HepG2 (cell line): ENCODE measurements around the gene PGP. TPM values are rescaled to one million over a fixed set of nuclear protein-coding genes. Genes with fewer than 3 reads are reported as not detected.
A peak's percentile ranks its signal among the peaks of the same experiment; 100 is the strongest.

Experiments
- ATAC-seq: fragments of 200-7000 bp; cut with Tn5 transposase; 3 replicates; pipeline ENCODE4 v1.9.1; 2020; ENCODE audit warnings: mild to moderate bottlenecking, moderate library complexity
- BruUV-seq: library from RNA; stranded (reverse); fragments of 400-500 nt; replicated peaks from 2 replicates; lab custom pipeline; 2021; lab: Mats Ljungman, UMichigan
- CTCF ChIA-PET: fragments of 300-600 bp; formaldehyde crosslinking; extraction: SDS; loops from one replicate; lab custom pipeline; 2021; ENCODE audit warnings: low total read pairs, inconsistent platforms, low intra/inter-chr PET ratio; lab: Yijun Ruan, JAX
- POLR2A ChIA-PET: fragments of 350-600 bp; sonication (Branson Sonifier 250); formaldehyde crosslinking; loops from one replicate; lab custom pipeline; 2020; ENCODE audit warnings: antibody characterized with exemption, inconsistent platforms; lab: Yijun Ruan, JAX
- DNase-seq: peaks from one replicate; pipeline ENCODE4 v3.0.0-alpha.2; 2015; ENCODE audit warnings: low spot score
- FAIRE-seq: peaks from 3 replicates; lab custom pipeline; 2011; peaks lifted over from hg19 to GRCh38; lab: Jason Lieb, UNC
- H2AFZ ChIP-seq: one replicate; pipeline ENCODE4 v1.6.1; 2011; ENCODE audit warnings: low read length, inconsistent platforms
- H3K27ac ChIP-seq: fragments of 300-600 bp; 3 replicates; pipeline ENCODE4 v1.8.0; 2011; ENCODE audit warnings: mixed run types, mild to moderate bottlenecking, mixed read lengths, low read length, inconsistent platforms; ENCODE audit not compliant: insufficient read depth; ENCODE audit errors: extremely low read length
- H3K27me3 ChIP-seq, 2 experiments: fragments of 200-600 bp in 1 of 2; 2 replicates in 1 of 2; 3 replicates in 1 of 2; pipeline versions ENCODE4 v1.6.0 to v1.8.0; 2011; ENCODE audit warnings: low read length in 2 of 2, mild to moderate bottlenecking in 2 of 2, moderate library complexity in 2 of 2, inconsistent platforms in 1 of 2; ENCODE audit not compliant: insufficient read depth in 2 of 2, control insufficient read depth in 1 of 2
- H3K36me3 ChIP-seq, 2 experiments: fragments of 200-600 bp in 1 of 2; replicated peaks in 1 of 2; 2 replicates in 1 of 2; 3 replicates in 1 of 2; pipeline versions ENCODE4 v1.5.1 to v1.8.0; 2011; ENCODE audit warnings: low read length in 2 of 2, inconsistent platforms in 1 of 2; ENCODE audit not compliant: insufficient read depth in 2 of 2, control insufficient read depth in 1 of 2
- H3K4me1 ChIP-seq: 2 replicates; pipeline ENCODE4 v1.5.1; 2012; ENCODE audit warnings: low read length, inconsistent platforms; ENCODE audit not compliant: insufficient read depth
- H3K4me2 ChIP-seq: 2 replicates; pipeline ENCODE4 v1.6.0; 2011; ENCODE audit warnings: low read depth, low read length, inconsistent platforms
- H3K4me3 ChIP-seq, 3 experiments: fragments of 200-600 bp in 1 of 3; sonication (generic), shearing (Covaris generic) in 1 of 3; replicated peaks in 1 of 3; 2 replicates each; pipeline ENCODE4 v1.5.1; 2011 to 2016; ENCODE audit warnings: low read length in 3 of 3, inconsistent platforms in 2 of 3, low read depth in 2 of 3, mild to moderate bottlenecking in 2 of 3, control low read depth in 1 of 3, mixed read lengths in 1 of 3; ENCODE audit not compliant: insufficient read depth in 1 of 3
- H3K79me2 ChIP-seq: one replicate; pipeline ENCODE4 v1.6.1; 2011; ENCODE audit warnings: low read length, inconsistent platforms; ENCODE audit not compliant: insufficient read depth
- H3K9ac ChIP-seq: 2 replicates; pipeline ENCODE4 v1.6.0; 2011; ENCODE audit warnings: mild to moderate bottlenecking, low read depth, low read length, inconsistent platforms; ENCODE audit not compliant: insufficient read depth
- H3K9me3 ChIP-seq: 2 replicates; pipeline ENCODE4 v1.5.1; 2012; ENCODE audit warnings: mild to moderate bottlenecking, low read length
- H4K20me1 ChIP-seq: 2 replicates; pipeline ENCODE4 v1.6.0; 2011; ENCODE audit warnings: inconsistent platforms, mild to moderate bottlenecking, low read length, moderate library complexity; ENCODE audit not compliant: insufficient read depth
- BHLHE40 ChIP-seq: IDR thresholded peaks from 2 replicates; pipeline ENCODE4 v1.6.1; 2011; ENCODE audit warnings: low read length, improper control_type of control experiment
- GABPB1 ChIP-seq: IDR thresholded peaks from 2 replicates; pipeline ENCODE4 v1.6.1; 2016; ENCODE audit warnings: mild to moderate bottlenecking, missing genetic modification reagents, moderate library complexity, missing compliant biosample characterization
- MAX ChIP-seq: IDR thresholded peaks from 2 replicates; pipeline ENCODE4 v1.6.1; 2012; ENCODE audit warnings: inconsistent platforms
- PAX8 ChIP-seq: sonication (generic); formaldehyde crosslinking; IDR thresholded peaks from 2 replicates; pipeline ENCODE4 v1.8.0; 2022; ENCODE audit warnings: mild to moderate bottlenecking, missing genetic modification reagents, borderline replicate concordance
- POLR2AphosphoS5 ChIP-seq: IDR thresholded peaks from 2 replicates; pipeline ENCODE4 v1.6.1; 2012; ENCODE audit warnings: low read depth, low read length
- SAP130 ChIP-seq: IDR thresholded peaks from 2 replicates; pipeline ENCODE4 v1.6.1; 2016; ENCODE audit warnings: low read depth
- ZNF235 ChIP-seq: sonication (generic); formaldehyde crosslinking; IDR thresholded peaks from 2 replicates; pipeline ENCODE4 v1.8.1; 2023; ENCODE audit warnings: mild to moderate bottlenecking, missing genetic modification reagents, borderline replicate concordance
- WGBS: methylation state at CpG from one replicate; pipeline ENCODE4 v1.1.6; 2017; ENCODE audit warnings: low lambda C conversion rate; 5-methylcytosine and 5-hydroxymethylcytosine counted together
- in situ Hi-C: cut with HindIII; loops from 2 replicates; pipeline ENCODE4 v1.10.0; 2017; ENCODE audit warnings: low pct_unique_long_range_greater_than_20kb; ENCODE audit not compliant: extremely low pct_ligation_motif_present
- intact Hi-C: fragments of 100-400 bp; cut with micrococcal nuclease; formaldehyde crosslinking; loops from one replicate; pipeline ENCODE4 v1.10.0; 2022; ENCODE audit not compliant: unreplicated experiment
- polyA plus RNA-seq, 8 experiments: library from polyadenylated mRNA; depleted of rRNA in 3 of 8; stranded (reverse) in 7 of 8; unstranded in 1 of 8; fragments of >200 nt; fragmentation: Illumina TruSeq in 4 of 8; extraction: Trizol in 4 of 8; gene quantifications; 2 replicates each; pipeline versions ENCODE4 v1.2.1 to v1.2.3, GENCODE V29; 2011 to 2016; ENCODE audit warnings: low read depth in 4 of 8, missing spikeins in 1 of 8, mixed read lengths in 1 of 8; ENCODE audit not compliant: insufficient read depth in 1 of 8
- total RNA-seq, 5 experiments: library from RNA; depleted of rRNA; stranded (reverse); fragments of >200 nt; fragmentation: Illumina TruSeq; extraction: Trizol; gene quantifications; 2 replicates each; pipeline ENCODE4 v1.2.3, GENCODE V29; 2016; ENCODE audit warnings: low read depth in 1 of 5
- TF ChIP-seq, protein P1 (sequence below): sonication (generic); formaldehyde crosslinking; IDR thresholded peaks from 2 replicates; pipeline ENCODE4 v1.4.0; 2020; ENCODE audit warnings: mild to moderate bottlenecking, low read depth, missing genetic modification reagents
- TF ChIP-seq, protein P2 (sequence below): sonication (generic); formaldehyde crosslinking; IDR thresholded peaks from 2 replicates; pipeline ENCODE4 v1.8.1; 2023; ENCODE audit warnings: missing genetic modification reagents, inconsistent platforms, borderline replicate concordance
- TF ChIP-seq, protein P3 (sequence below): sonication (generic); formaldehyde crosslinking; IDR thresholded peaks from 2 replicates; pipeline ENCODE4 v1.4.0; 2020; ENCODE audit warnings: mild to moderate bottlenecking, missing genetic modification reagents
- TF ChIP-seq, protein P4 (sequence below): sonication (generic); formaldehyde crosslinking; IDR thresholded peaks from 2 replicates; pipeline ENCODE4 v1.9.0; 2022; ENCODE audit warnings: missing genetic modification reagents, mild to moderate bottlenecking, borderline replicate concordance

PGP gene
- total and polyA plus RNA-seq, 2 of the 13 experiments (the other 11 are each of a cell fraction or from before 2014, with no cell fraction given) = 7.3 to 18.3 TPM

- TF ChIP-seq, protein P1, sequence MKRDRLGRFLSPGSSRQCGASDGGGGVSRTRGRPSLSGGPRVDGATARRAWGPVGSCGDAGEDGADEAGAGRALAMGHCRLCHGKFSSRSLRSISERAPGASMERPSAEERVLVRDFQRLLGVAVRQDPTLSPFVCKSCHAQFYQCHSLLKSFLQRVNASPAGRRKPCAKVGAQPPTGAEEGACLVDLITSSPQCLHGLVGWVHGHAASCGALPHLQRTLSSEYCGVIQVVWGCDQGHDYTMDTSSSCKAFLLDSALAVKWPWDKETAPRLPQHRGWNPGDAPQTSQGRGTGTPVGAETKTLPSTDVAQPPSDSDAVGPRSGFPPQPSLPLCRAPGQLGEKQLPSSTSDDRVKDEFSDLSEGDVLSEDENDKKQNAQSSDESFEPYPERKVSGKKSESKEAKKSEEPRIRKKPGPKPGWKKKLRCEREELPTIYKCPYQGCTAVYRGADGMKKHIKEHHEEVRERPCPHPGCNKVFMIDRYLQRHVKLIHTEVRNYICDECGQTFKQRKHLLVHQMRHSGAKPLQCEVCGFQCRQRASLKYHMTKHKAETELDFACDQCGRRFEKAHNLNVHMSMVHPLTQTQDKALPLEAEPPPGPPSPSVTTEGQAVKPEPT = no peak
- TF ChIP-seq ZNF235 (CRISPR knock-in tag) = 0 out of 2 replicates have a peak, but pooled peaks have one; percentile 65
- TF ChIP-seq, protein P2, sequence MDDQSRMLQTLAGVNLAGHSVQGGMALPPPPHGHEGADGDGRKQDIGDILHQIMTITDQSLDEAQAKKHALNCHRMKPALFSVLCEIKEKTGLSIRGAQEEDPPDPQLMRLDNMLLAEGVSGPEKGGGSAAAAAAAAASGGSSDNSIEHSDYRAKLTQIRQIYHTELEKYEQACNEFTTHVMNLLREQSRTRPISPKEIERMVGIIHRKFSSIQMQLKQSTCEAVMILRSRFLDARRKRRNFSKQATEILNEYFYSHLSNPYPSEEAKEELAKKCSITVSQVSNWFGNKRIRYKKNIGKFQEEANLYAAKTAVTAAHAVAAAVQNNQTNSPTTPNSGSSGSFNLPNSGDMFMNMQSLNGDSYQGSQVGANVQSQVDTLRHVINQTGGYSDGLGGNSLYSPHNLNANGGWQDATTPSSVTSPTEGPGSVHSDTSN = no peak
Measured at GRCh38 chr16:2190659-2191445, 23.8 kb downstream of the PGP start (continued).

- H3K27me3 ChIP-seq = 0 out of 5 replicates have a peak, but pooled peaks cover 0 to 5% of the 10 kb centered on the region in 2 experiments
- DNase-seq (peak; percentile 31), ATAC-seq (peak; percentile 52), FAIRE-seq (no peak)
- H3K9ac ChIP-seq = peak overlapping the region; percentile 56
- CTCF ChIA-PET = no interaction called here
- POLR2A ChIA-PET = interaction anchor here (0.7 to 3.5 kb wide), 8 partner anchors 15 to 181 kb away, joined by 3 to 29 read pairs (median 3); partner anchors contain the start of genes ECI1, PGP and TRAF7
- H3K4me1 ChIP-seq = peaks cover 45% of the 10 kb centered on the region
- H3K79me2 ChIP-seq = no peaks in the 10 kb centered on the region
- H3K9me3 ChIP-seq = no peaks in the 10 kb centered on the region
- intact Hi-C loops = no loop called here
- WGBS = 33% methylated on average over 7 of the region's 24 CpGs
- no TSS peak for BruUV-seq
- peak overlapping the region; percentile 48 for H3K27ac ChIP-seq
- no peak overlapping the region for H2AFZ ChIP-seq
- in situ Hi-C loops = no loop called here
- no peaks in the 10 kb centered on the region for H4K20me1 ChIP-seq
- peak overlapping the region in 1 of 3 experiments; percentile 45; a peak in 2 of 6 replicates for H3K4me3 ChIP-seq
- peak overlapping the region; percentile 61 for H3K4me2 ChIP-seq
- H3K36me3 ChIP-seq = no peaks in the 10 kb centered on the region
- TF ChIP-seq SAP130 (CRISPR knock-in tag) (peak; percentile 41; the same call in 1 of the 2 replicates), PAX8 (CRISPR knock-in tag) (peak; percentile 49; the same call in 1 of the 2 replicates), BHLHE40 (peak; percentile 94), MAX (peak; percentile 90), POLR2AphosphoS5 (no peak), GABPB1 (CRISPR knock-in tag) (no peak; the same call in 1 of the 2 replicates)
- TF ChIP-seq, protein P3, sequence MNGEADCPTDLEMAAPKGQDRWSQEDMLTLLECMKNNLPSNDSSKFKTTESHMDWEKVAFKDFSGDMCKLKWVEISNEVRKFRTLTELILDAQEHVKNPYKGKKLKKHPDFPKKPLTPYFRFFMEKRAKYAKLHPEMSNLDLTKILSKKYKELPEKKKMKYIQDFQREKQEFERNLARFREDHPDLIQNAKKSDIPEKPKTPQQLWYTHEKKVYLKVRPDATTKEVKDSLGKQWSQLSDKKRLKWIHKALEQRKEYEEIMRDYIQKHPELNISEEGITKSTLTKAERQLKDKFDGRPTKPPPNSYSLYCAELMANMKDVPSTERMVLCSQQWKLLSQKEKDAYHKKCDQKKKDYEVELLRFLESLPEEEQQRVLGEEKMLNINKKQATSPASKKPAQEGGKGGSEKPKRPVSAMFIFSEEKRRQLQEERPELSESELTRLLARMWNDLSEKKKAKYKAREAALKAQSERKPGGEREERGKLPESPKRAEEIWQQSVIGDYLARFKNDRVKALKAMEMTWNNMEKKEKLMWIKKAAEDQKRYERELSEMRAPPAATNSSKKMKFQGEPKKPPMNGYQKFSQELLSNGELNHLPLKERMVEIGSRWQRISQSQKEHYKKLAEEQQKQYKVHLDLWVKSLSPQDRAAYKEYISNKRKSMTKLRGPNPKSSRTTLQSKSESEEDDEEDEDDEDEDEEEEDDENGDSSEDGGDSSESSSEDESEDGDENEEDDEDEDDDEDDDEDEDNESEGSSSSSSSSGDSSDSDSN (CRISPR knock-in tag) = peak; percentile 56; the same call in 1 of the 2 replicates
- TF ChIP-seq, protein P4, sequence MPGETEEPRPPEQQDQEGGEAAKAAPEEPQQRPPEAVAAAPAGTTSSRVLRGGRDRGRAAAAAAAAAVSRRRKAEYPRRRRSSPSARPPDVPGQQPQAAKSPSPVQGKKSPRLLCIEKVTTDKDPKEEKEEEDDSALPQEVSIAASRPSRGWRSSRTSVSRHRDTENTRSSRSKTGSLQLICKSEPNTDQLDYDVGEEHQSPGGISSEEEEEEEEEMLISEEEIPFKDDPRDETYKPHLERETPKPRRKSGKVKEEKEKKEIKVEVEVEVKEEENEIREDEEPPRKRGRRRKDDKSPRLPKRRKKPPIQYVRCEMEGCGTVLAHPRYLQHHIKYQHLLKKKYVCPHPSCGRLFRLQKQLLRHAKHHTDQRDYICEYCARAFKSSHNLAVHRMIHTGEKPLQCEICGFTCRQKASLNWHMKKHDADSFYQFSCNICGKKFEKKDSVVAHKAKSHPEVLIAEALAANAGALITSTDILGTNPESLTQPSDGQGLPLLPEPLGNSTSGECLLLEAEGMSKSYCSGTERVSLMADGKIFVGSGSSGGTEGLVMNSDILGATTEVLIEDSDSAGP (CRISPR knock-in tag) = 0 out of 2 replicates have a peak, but pooled peaks have one; percentile 33
Measured at GRCh38 chr16:2190002-2190658, 24.5 kb downstream of the PGP start.
